Ectodermal cell (in vitro differentiated cells): ENCODE measurements around the gene CFAP70.

Experiments used
- H3K27ac ChIP-seq: 2 replicates; pipeline ENCODE4 v1.7.0; 2013; ENCODE audit warnings: mild to moderate bottlenecking, low read depth, low read length; ENCODE audit not compliant: insufficient read depth, poor library complexity, severe bottlenecking
- H3K27me3 ChIP-seq: 2 replicates; pipeline ENCODE4 v1.7.0; 2013; ENCODE audit warnings: mild to moderate bottlenecking, low read length; ENCODE audit not compliant: insufficient read depth, control insufficient read depth, poor library complexity, severe bottlenecking
- H3K36me3 ChIP-seq: one replicate; pipeline ENCODE4 v1.7.0; 2013; ENCODE audit warnings: low read length; ENCODE audit not compliant: control insufficient read depth, insufficient read depth
- H3K4me1 ChIP-seq: one replicate; pipeline ENCODE4 v1.7.0; 2013; ENCODE audit warnings: low read length; ENCODE audit not compliant: control insufficient read depth, insufficient read depth
- H3K4me3 ChIP-seq: 2 replicates; pipeline ENCODE4 v1.7.0; 2013; ENCODE audit warnings: low read depth, low read length, control low read depth; ENCODE audit not compliant: insufficient read depth
- H3K9me3 ChIP-seq: 2 replicates; pipeline ENCODE4 v1.7.0; 2013; ENCODE audit warnings: mild to moderate bottlenecking, low read length, moderate library complexity; ENCODE audit not compliant: control insufficient read depth
- WGBS, 2 experiments: methylation state at CpG; one replicate each; pipeline ENCODE4 v1.1.7; 2013; ENCODE audit warnings: missing lambda C conversion rate in 2 of 2; 5-methylcytosine and 5-hydroxymethylcytosine counted together

The CFAP70 gene

GRCh38 chr10:73306171-73306708 is 52.4 kb downstream of the CFAP70 start:
- Histone ChIP-seq H3K4me1 (no peaks in the 10 kb centered on the region), H3K36me3 (no peaks in the 10 kb centered on the region), H3K27ac (no peak overlapping the region), H3K4me3 (no peak overlapping the region), H3K27me3 (no peaks in the 10 kb centered on the region), H3K9me3 (no peaks in the 10 kb centered on the region)

GRCh38 chr10:73296946-73297345 is 61.7 kb downstream of the CFAP70 start:
- H3K4me3 ChIP-seq, result no peak overlapping the region
- 81 to 94% methylated on average over 3 of the region's 3 CpGs for WGBS, 2 experiments
- peaks cover 3% of the 10 kb centered on the region for H3K27me3 ChIP-seq
- no peaks in the 10 kb centered on the region for H3K9me3 ChIP-seq
- no peaks in the 10 kb centered on the region for H3K4me1 ChIP-seq
- no peaks in the 10 kb centered on the region for H3K36me3 ChIP-seq
- no peak overlapping the region for H3K27ac ChIP-seq

GRCh38 chr10:73293461-73293860 is 65.2 kb downstream of the CFAP70 start:
- Histone ChIP-seq H3K9me3 (no peaks in the 10 kb centered on the region), H3K4me3 (no peak overlapping the region), H3K4me1 (no peaks in the 10 kb centered on the region), H3K27ac (no peak overlapping the region), H3K36me3 (no peaks in the 10 kb centered on the region), H3K27me3 (peaks cover 3% of the 10 kb centered on the region)
- 82 to 84% methylated on average over 3 of the region's 3 CpGs for WGBS, 2 experiments

DNA sequence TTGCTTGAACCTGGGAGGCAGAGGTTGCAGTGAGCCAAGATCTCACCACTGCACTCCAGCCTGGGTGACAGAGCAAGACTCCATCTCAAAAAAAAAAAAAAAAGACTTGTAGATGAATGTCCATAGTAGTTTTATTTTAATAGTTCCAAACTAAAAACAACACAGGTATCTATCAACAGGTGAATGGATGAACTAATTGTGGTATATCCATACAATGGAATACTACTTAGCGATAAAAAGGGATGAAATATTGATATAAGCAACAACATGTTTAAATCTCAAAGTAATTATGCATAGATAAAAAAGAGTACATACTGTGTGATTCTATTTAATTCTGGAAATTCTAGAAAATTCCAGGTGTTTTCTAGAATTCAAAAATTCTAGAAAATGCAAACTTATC is 68.7 kb downstream of the CFAP70 start:
- H3K36me3 ChIP-seq, result no peaks in the 10 kb centered on the region
- H3K4me1 ChIP-seq, result no peaks in the 10 kb centered on the region
- no peaks in the 10 kb centered on the region for H3K9me3 ChIP-seq
- no peak overlapping the region for H3K4me3 ChIP-seq
- H3K27ac ChIP-seq, result no peak overlapping the region
- H3K27me3 ChIP-seq, result no peaks in the 10 kb centered on the region
- WGBS, 2 experiments, result 100% methylated on average over 1 of the region's 1 CpG; no CpG with 5 or more reads in 1 of the 2 experiments

DNA sequence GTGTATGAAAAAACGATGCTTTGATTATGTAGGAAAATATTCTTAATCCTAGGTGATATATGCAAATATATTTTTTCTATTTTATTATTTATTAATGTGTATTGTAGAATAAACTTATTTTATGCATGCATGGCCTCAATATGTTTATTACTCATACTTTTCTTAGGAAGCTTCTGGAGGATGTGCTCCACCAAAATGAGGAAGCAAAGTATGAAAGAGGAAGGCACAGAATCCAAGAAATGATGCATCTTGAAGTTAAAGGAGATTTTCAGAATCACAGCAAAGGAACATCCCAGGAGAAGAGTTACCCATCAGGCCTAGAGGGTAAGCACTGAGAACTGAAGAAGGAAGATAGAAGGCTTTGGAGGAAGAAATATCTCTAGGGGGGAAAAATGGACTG is 71.2 kb downstream of the CFAP70 start:
- no peaks in the 10 kb centered on the region for H3K27me3 ChIP-seq
- no peaks in the 10 kb centered on the region for H3K36me3 ChIP-seq
- 100% methylated on average over 1 of the region's 1 CpG; no CpG with 5 or more reads in 1 of the 2 experiments for WGBS, 2 experiments
- no peaks in the 10 kb centered on the region for H3K4me1 ChIP-seq
- no peaks in the 10 kb centered on the region for H3K9me3 ChIP-seq
- H3K27ac ChIP-seq, result no peak overlapping the region
- no peak overlapping the region for H3K4me3 ChIP-seq

GRCh38 chr10:73281097-73281496 is 77.6 kb downstream of the CFAP70 start:
- WGBS, 2 experiments, result 86 to 98% methylated on average over 3 of the region's 3 CpGs
- no peaks in the 10 kb centered on the region for H3K9me3 ChIP-seq

DNA sequence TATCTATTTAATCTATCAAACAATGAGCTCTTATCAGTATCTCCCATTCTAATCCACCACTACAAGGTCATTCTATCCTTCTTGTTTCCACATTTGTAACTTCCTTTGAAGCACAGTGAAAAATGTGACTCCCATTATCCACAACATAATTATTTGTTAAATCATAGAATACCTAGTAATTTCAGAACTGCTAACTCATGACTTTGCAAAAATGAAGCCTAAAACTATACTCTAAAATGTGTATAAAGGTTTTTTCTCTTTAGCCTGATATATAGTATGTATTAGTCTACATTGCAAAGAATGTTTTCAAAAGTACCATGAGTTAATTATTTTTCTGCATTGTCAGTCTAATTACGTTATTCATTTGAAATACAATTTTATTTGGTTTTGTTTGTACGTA is 94.2 kb downstream of the CFAP70 start:
- H3K27ac ChIP-seq, result no peak overlapping the region
- no peaks in the 10 kb centered on the region for H3K27me3 ChIP-seq
- no peaks in the 10 kb centered on the region for H3K9me3 ChIP-seq
- WGBS, 2 experiments, result 81 to 93% methylated on average over 2 of the region's 2 CpGs
- H3K36me3 ChIP-seq, result no peaks in the 10 kb centered on the region
- H3K4me1 ChIP-seq, result no peaks in the 10 kb centered on the region
- H3K4me3 ChIP-seq, result no peak overlapping the region

More at GRCh38 chr10:73281097-73281496, 77.6 kb downstream of the CFAP70 start:
- Histone ChIP-seq H3K27ac (no peak overlapping the region), H3K4me1 (no peaks in the 10 kb centered on the region), H3K36me3 (no peaks in the 10 kb centered on the region), H3K27me3 (no peaks in the 10 kb centered on the region), H3K4me3 (no peak overlapping the region)

DNA sequence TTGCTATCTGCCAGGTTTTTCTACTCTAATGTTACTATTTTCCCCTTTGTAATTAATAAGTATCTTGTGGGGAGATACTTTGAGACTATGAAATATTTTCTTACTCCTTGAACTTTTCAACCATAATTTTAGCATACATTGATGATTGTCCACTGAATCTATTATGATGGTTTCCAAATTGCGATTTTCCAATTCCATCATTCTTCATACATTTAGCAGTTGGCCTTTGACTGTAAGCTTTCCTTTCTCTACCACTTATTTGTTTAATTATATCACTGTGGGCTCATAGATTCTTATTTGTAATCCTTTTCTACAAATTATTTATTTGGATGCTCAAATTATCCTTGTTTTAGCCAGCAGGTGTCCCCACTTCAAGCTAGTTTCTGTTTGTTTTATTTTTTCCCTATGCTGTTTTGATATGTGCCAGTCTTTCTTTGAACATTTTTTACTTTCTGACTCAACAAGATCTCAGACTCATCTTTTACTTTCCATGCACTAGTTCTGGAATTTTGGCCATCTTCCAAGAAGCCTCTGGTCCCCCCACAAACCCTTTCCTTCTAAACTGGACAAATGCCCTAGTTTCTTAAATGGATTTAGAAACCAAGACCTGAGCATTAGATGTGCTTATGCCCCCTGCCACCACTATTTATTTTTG is 94.8 kb downstream of the CFAP70 start:
- no peak overlapping the region for H3K27ac ChIP-seq
- no peaks in the 10 kb centered on the region for H3K4me1 ChIP-seq
- H3K27me3 ChIP-seq, result no peaks in the 10 kb centered on the region
- WGBS, 2 experiments, result 21 to 64% methylated on average over 1 of the region's 1 CpG
- H3K9me3 ChIP-seq, result no peaks in the 10 kb centered on the region
- H3K4me3 ChIP-seq, result no peak overlapping the region
- no peaks in the 10 kb centered on the region for H3K36me3 ChIP-seq

DNA sequence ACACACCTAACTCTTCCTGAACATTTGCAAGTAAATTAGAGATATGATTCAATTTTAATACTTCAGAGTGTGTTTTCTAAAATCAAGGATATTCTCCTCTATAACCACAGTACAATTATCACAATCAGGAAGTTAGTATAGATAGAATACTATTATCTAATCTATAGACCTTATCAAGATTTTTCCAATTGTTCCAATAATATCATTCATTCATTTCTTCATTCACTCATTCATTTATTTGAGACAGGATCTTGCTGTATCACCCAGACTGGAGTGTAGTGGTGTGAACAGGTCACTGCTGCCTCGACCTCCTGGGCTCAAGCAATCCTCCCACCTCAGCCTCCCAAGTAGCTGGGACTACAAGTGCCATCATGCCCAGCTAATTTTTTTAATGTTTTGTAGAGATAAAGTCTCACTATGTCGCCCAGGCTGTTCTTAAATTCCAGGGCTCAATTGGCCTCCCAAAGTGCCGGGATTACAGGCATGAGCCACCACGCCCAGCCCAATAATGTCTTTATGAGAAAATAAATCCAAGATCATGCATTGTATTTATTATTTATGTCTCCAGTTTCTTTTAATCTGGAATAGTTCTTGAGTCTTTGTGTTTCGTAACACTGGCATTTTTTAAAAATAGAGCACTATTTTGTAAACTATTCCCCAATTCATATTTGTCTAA is 95.6 kb downstream of the CFAP70 start:
- Histone ChIP-seq H3K4me3 (no peak overlapping the region), H3K27me3 (no peaks in the 10 kb centered on the region), H3K36me3 (no peaks in the 10 kb centered on the region), H3K9me3 (no peaks in the 10 kb centered on the region), H3K27ac (no peak overlapping the region), H3K4me1 (no peaks in the 10 kb centered on the region)
- 74 to 75% methylated on average over 5 of the region's 5 CpGs for WGBS, 2 experiments

DNA sequence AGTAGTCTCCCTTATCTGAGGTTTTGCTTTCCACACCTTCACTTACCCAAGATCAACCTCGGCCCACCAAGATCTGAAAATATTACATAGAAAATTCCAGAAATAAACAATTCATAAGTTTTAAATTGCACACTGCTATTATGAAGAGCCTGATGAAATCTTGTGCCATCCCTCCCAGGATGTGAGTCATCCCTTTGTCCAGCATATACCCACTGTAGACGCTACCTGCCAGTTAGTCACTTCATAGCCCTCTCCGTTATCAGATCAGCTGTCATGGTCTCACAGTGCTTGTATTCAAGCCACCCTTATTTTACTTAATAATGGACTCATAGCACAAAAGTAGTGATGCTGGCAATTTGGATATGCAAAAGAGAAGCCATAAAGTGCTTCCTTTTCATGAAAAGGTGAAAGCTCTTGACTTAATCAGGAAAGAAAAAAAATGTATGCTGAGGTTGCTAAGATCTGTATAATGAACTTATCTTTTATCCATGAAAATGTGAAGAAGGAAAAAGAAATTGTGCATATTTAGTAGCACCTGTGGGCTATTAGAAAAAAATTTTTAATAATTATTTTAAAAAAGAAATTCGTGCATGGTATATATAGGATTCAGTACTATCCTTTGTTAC is 96.4 kb downstream of the CFAP70 start:
- WGBS, 2 experiments, result 83% methylated on average over 4 of the region's 4 CpGs
- no peaks in the 10 kb centered on the region for H3K27me3 ChIP-seq
- H3K4me1 ChIP-seq, result no peaks in the 10 kb centered on the region
- no peaks in the 10 kb centered on the region for H3K9me3 ChIP-seq
- H3K4me3 ChIP-seq, result no peak overlapping the region
- H3K36me3 ChIP-seq, result no peaks in the 10 kb centered on the region
- no peak overlapping the region for H3K27ac ChIP-seq
